Panc1 (cell line): ENCODE measurements around the gene SHANK1.

Source experiments
- POLR2AphosphoS5 ChIP-seq: IDR thresholded peaks from 2 replicates; pipeline ENCODE4 v1.6.1; 2012; ENCODE audit warnings: mild to moderate bottlenecking, low read depth, low read length, moderate library complexity
- TF ChIP-seq, protein P1 (sequence below), 2 experiments: IDR thresholded peaks; 2 replicates each; pipeline ENCODE4 v1.6.1; 2011 to 2012; ENCODE audit warnings: low read depth in 2 of 2, control low read depth in 1 of 2, low read length in 1 of 2, mild to moderate bottlenecking in 1 of 2, moderate library complexity in 1 of 2; ENCODE audit not compliant: insufficient read depth in 1 of 2
- TF ChIP-seq, protein P2 (sequence below): fragments of 450-650 bp; IDR thresholded peaks from 2 replicates; pipeline ENCODE4 v1.5.1; 2017; ENCODE audit warnings: mild to moderate bottlenecking

DNA sequence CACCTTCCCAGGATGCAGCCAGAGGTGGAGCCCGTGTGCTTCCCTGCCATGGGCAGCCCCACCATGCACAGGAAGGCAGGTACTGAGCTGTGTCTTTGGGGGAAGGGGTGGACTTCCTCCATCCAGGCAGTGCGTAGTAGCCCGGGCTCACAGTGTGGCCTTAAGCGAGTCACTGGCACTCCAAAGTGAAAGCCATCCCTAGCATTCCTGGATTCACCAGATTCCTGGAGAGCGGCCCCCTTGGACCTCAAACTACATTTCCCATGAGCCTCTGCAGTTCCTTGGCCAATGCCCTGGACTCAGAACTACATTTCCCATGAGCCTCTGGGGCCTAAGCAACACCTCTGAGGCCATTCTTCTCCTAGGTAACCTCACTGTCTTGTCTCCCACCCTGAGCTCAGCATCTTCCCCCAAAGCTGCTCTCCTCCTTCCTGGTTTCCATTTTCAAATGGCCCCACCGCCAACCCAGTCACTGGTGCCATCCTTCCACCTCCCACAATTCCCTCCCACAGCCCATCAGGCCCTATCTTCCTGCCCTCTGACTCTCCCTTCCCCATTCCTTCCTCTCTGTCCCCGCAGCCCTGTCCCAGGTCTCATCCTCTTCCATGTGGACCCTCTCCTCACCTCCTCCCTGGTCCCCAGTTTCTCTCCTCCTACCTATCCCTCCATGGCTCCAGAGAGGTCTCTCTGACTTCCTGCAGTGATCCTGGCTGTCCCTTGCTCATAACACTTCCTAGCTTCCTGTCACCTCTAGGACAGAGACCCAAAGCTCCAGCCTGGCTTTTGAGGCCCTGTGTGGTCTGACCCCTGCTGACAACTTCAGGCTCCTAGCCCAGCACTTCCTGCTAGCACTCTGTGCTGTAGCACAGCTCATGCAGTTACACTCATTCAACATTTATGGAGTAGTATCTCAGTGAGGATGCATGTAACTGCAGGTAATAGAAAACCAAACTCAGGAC is 69.9 kb downstream of the SHANK1 start, which contains the start of gene C19orf81:
- TF ChIP-seq, protein P1, sequence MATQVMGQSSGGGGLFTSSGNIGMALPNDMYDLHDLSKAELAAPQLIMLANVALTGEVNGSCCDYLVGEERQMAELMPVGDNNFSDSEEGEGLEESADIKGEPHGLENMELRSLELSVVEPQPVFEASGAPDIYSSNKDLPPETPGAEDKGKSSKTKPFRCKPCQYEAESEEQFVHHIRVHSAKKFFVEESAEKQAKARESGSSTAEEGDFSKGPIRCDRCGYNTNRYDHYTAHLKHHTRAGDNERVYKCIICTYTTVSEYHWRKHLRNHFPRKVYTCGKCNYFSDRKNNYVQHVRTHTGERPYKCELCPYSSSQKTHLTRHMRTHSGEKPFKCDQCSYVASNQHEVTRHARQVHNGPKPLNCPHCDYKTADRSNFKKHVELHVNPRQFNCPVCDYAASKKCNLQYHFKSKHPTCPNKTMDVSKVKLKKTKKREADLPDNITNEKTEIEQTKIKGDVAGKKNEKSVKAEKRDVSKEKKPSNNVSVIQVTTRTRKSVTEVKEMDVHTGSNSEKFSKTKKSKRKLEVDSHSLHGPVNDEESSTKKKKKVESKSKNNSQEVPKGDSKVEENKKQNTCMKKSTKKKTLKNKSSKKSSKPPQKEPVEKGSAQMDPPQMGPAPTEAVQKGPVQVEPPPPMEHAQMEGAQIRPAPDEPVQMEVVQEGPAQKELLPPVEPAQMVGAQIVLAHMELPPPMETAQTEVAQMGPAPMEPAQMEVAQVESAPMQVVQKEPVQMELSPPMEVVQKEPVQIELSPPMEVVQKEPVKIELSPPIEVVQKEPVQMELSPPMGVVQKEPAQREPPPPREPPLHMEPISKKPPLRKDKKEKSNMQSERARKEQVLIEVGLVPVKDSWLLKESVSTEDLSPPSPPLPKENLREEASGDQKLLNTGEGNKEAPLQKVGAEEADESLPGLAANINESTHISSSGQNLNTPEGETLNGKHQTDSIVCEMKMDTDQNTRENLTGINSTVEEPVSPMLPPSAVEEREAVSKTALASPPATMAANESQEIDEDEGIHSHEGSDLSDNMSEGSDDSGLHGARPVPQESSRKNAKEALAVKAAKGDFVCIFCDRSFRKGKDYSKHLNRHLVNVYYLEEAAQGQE (IDR thresholded peaks at IDR 0.05; ENCODE audit: insufficient read depth in 1 of 2, low read depth in 2 of 2, low read length in 1 of 2), result no peak
- TF ChIP-seq, protein P2, sequence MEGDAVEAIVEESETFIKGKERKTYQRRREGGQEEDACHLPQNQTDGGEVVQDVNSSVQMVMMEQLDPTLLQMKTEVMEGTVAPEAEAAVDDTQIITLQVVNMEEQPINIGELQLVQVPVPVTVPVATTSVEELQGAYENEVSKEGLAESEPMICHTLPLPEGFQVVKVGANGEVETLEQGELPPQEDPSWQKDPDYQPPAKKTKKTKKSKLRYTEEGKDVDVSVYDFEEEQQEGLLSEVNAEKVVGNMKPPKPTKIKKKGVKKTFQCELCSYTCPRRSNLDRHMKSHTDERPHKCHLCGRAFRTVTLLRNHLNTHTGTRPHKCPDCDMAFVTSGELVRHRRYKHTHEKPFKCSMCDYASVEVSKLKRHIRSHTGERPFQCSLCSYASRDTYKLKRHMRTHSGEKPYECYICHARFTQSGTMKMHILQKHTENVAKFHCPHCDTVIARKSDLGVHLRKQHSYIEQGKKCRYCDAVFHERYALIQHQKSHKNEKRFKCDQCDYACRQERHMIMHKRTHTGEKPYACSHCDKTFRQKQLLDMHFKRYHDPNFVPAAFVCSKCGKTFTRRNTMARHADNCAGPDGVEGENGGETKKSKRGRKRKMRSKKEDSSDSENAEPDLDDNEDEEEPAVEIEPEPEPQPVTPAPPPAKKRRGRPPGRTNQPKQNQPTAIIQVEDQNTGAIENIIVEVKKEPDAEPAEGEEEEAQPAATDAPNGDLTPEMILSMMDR, result no peak
- no peak for TF ChIP-seq POLR2AphosphoS5
